ENCODE measurements around the gene LZTFL1. TPM values are rescaled to one million over a fixed set of nuclear protein-coding genes. Genes with fewer than 3 reads are reported as not detected.

LZTFL1 gene
- polyA plus RNA-seq, 6 donors from 2014 or later = 3.9 to 15.7 (median 13.9) TPM

GRCh38 chr3:45774581-45775521 lies 67.1 kb downstream of the LZTFL1 start:
- Mint-ChIP-seq H3K27ac (peak overlapping the region in 2 of 6 donors; percentile 27 to 42), H3K36me3 (no peaks in the 10 kb centered on the region), H3K4me1 (peaks cover 0 to 6% (median 0%) of the 10 kb centered on the region in 3 donors), H3K9me3 (no peaks in the 10 kb centered on the region), H3K27me3 (peaks cover 0 to 23% (median 12%) of the 10 kb centered on the region in 3 donors), H3K4me3 (no peak overlapping the region)
- ATAC-seq (ENCODE audit: low read depth in 2 of 2) (no peak), DNase-seq (no peak)

GRCh38 chr3:45773714-45774449 lies 68.0 kb downstream of the LZTFL1 start:
- Mint-ChIP-seq H3K27me3 (peaks cover 0 to 23% (median 12%) of the 10 kb centered on the region in 3 donors), H3K4me1 (peaks cover 0 to 6% (median 0%) of the 10 kb centered on the region in 3 donors), H3K4me3 (no peak overlapping the region), H3K27ac (no peak overlapping the region), H3K36me3 (no peaks in the 10 kb centered on the region), H3K9me3 (no peaks in the 10 kb centered on the region)
- ATAC-seq (ENCODE audit: low read depth in 2 of 2) (no peak), DNase-seq (no peak)

Other genes starting within 250 kb of the LZTFL1 start
- gene LIMD1, start 247.4 kb downstream of the LZTFL1 start, polyA plus RNA-seq (ENCODE audit: low read depth in 6 of 6) = 10 to 100 TPM in 5 of 6 donors, 1 to 10 TPM in 1; 7.4 to 32.0 (median 23.8) TPM
- gene SACM1L, start 152.7 kb downstream of the LZTFL1 start, polyA plus RNA-seq (ENCODE audit: low read depth in 6 of 6) = 10 to 100 TPM in 4 of 6 donors, 1 to 10 TPM in 2; 7.3 to 19.2 (median 15.4) TPM
- gene SLC6A20, start 45.6 kb downstream of the LZTFL1 start, polyA plus RNA-seq (ENCODE audit: low read depth in 6 of 6) = under 1 TPM in 1 of 6 donors, not detected in 5; 0.93 TPM
- 1 to 10 TPM in 5 of 6 donors, under 1 TPM in 1; 0.77 to 4.5 (median 1.8) TPM for gene CCR9, start 44.4 kb upstream of the LZTFL1 start, polyA plus RNA-seq (ENCODE audit: low read depth in 6 of 6)
- gene CXCR6, start 101.3 kb upstream of the LZTFL1 start, polyA plus RNA-seq (ENCODE audit: low read depth in 6 of 6) = under 1 TPM in 5 of 6 donors, not detected in 1; 0.12 to 0.73 (median 0.27) TPM
- gene FYCO1, start 153.7 kb upstream of the LZTFL1 start, polyA plus RNA-seq (ENCODE audit: low read depth in 6 of 6) = 1 to 10 TPM in 3 of 6 donors, under 1 TPM in 2, not detected in 1; 0.90 to 5.1 (median 1.2) TPM
- not detected for gene XCR1, start 185.4 kb upstream of the LZTFL1 start, polyA plus RNA-seq (ENCODE audit: low read depth in 6 of 6)